ENCODE data around the gene LMO7.
"Not testable (repeated sequence)": the region's sequence is repeated elsewhere in the genome, so short reads cannot be mapped to it uniquely, and the experiment has no call there.

The LMO7 gene

DNA sequence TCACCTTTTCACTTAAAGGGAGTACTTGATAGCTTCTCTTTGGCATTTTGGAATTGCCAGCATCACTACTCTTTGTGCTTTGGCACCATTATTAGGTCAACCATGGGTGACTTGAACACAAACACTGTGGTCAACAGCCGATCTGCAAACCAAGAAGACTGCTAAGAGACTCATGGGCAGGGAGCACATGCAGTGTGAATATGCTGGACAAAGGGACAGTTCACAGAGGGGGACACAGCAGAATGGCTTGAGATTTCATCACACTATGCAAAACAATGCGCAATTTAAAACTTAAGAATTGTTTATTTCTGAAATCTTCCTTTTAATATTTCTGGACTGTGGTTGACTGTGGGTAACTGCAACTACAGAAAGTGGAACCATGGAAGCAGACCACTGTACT is 64.4 kb downstream of the LMO7 start:
- DNase-seq: no peak

DNA sequence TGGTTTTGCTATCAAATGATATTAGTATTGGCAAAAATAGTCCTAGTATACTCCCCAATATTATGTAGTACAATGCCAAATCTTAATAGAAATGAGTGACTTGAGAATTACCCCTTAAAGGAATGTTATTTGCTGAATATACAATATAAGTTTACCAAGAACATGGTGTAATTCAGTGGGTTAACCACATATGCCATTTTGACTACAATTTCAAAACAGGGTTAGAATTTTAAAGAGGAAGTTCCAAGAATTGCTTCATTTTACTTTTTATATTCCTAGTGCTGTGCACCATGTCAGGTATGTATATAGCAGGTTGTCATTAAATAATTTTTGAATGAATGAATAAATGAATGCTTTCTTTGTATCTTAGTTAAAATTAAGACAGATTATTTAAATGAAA is 66.3 kb downstream of the LMO7 start:
- peak; percentile 64 for DNase-seq

DNA sequence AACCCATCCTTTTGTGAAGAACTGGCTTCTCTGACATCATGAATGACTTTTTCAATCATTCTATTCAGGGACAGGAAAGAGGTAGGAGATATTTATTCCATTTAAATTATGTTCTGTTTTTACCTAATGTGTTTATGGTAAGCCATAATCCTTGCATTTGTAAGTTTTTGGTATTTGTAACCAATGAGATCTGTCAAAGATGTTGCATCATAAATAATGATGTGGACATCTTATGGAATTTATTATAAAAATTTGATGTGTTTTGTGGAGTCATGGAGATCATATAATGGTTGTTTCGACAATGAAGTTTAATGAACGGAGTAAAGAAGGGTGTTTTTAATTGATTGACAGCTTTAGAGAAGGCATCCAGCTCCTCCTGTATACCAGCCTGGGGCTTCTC is 67.6 kb downstream of the LMO7 start:
- no peak for DNase-seq

DNA sequence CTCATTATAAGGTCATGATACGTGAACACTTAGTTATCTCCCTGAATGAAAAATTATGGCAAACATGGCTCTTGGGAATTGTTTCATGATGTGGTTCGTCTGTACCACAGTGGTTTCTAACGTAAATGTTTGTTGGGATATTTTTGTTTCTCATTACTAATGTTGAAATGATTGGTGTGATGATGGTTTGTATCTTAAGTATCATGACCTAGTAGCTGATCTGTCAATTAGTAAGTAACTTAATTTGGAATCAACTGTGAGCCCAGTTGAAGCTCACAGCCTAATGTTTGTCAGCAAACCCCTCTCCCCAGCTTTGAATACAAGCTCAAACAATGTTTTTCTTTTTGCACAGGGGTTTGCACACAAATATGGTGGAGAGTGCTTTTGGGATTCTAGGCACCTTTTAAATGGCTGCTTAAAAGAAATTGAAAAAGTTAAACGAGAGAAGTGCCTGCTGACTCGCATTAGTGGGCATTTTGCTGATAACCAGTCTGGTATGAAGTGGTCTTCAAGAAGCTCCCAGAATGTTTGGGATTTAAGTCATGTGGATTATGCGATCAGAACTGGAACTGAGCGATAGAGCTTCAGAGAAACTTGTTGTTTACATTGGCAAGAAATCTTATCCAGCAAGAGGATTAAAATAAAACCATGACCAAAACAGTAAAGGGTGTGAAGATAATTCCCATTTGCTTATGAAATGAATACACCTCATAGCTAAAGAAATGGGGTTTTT is 68.2 kb downstream of the LMO7 start:
- no peak for DNase-seq

DNA sequence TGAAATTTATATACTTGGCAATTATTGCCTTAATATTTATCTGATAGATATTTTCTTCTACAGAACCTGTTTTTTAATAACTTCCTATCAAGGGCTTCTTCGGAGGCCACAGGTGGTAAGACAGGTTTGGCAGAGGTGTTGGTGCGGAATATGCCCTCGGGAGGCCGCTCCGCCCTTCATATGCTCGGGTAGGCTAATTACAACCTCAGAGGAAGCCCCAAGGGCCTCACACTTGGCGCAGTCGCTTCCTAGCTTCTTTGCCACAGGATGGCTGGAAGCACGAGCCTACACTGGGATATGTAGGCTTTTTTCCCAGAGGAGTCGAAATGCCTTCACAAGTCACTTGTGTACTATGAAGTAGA is 68.8 kb downstream of the LMO7 start:
- DNase-seq: no peak

DNA sequence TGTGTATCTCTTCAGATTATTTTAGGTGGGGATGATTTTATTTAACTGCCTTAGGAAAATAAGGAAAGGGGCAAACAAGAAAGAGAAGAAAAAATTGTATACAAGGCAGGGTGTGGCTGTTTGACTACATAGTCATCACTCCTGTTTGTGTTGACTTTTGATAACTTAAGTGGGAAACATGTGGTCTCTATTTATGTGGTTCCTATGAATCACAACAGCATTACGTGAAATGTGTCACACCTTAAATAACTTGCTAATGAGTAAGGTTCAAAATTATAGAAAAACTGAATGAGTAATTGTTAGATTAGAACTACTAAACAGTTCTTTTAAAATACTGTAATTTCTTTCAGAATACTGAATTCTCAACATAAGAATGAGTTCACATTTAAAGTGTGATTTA is 69.3 kb downstream of the LMO7 start:
- DNase-seq: no peak

DNA sequence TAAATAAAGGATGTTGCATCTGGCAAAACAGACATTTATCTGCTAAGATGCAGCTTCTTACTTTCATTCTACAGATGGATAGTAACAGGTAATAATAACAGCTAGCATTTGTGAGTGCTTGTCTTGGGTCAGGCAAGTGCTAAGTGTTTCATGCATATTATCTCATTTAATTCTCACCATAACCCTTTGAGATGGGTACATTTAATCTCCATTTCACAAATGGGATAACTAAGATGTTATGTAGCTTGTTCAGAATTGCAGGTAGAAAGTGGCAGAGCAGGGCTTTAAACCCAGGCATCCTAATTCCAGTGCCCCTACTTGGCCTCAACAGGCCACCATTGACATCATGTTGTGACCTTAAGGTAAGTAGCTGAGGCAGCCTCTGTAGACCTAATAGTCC is 69.8 kb downstream of the LMO7 start:
- no peak for DNase-seq

DNA sequence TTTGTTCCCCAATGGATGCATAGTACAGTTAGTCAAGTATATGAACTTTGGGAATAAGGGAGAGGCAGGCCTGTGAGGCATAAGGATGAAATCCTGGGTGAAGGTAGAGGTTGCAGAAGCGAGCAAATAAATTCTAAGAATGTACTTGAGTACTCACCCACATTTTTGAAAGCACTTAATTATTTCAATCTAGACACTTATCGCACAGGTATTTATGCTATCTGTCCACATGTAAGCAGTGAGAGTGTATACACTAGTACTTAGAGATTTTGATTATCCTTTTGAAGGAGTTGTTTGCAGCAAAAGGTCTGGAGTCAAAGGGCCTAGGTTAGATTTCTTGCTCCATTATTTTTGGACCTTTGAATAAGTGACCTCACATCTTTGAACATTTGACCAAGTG is 77.7 kb downstream of the LMO7 start:
- DNase-seq: no peak

DNA sequence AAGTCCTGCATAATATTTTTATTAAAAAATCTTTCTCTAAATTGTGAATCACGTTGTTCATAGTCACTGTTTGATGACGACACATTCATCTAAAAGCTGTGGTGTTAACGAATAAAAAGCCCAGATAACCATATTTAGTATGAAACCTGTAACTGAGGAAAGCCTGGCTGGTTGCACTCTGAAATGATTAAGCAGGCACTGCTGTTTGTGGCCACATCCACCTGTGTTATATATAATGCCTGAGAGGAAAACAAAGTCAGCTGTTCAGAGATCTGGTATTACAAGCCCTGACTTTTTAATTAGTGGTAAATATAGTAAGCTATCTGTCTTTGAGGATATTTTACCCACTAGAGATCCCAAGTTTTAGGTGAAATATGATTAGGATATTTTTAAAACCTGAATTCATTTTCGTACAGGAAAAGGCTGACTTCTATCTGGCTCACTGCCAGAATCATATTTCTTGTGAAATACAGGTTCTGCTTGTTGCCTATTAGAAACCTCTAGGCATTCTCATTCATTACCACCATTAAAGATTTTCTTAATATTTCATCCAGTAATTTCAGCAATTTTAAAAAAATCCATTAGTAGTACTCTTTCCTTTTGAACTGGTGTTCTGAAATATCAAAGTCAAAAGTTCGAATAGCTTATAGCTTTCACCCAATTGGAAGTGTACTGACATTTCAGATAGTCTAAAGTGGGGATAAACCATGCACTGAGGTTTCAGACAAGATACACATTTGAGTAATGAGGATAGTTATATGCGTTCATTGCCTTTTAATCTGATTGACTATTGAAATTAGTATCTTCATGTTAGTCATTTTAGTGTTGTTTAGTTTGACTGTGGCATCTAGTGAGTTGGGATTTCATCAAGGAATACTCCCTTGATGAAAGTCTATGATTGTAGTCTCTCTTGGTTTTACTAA is 79.7 kb downstream of the LMO7 start:
- DNase-seq: no peak

DNA sequence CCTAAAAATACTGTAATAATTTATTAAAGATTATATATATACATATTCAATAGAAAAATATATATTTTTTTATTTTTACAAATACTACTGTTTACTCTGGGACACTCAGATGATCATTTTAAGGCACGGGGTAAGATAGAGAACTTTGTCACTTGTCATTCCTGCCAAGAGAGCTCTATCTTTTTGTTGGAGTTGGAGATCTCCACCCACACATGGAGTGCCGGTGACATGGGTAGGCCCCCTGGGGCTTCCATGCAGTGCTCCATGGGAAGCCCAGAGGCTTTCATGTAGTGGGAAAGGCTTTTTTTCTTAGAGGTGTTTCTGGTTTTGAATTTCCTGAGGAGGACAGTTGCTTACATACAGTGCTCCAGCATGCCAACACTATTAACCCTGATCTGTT is 81.4 kb downstream of the LMO7 start:
- no peak for DNase-seq

DNA sequence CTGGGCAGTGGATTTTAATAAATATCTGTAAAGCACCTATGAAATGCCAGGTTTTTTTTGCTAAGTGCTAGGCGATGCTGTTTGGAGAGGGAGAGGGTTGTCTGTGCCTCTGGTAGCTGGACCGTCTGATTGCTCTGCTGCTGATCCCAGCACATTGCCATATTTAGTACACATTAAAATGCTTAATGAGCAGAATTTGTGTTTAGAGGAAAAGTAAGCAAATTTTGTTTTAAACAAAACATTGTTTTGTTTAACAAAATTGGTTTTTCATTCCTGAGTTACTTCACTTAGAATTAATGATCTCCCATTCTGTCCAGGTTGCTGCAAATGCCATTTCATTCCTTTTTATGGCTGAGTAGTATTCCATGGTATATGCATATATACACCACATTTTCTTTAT is 85.2 kb downstream of the LMO7 start:
- no peak for DNase-seq

DNA sequence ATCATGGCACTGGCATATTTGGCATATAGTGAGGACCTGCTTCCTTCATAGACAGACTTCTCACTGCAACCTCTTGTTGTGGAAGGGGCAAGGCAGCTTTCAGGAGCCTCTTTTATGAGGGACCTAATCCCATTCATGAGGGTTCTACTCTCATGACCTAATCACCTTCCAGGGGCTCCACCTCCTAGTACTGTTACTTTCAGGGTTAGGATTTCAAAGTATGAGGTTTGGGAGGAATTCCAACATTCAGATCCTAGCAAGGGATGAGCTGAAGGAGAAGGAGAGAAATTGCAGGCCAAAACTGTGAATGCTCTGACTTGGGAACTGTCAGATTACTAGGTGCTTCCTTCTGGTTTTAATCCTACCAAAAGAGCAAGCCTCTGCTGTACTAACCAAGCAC is 87.8 kb downstream of the LMO7 start:
- DNase-seq: no peak

DNA sequence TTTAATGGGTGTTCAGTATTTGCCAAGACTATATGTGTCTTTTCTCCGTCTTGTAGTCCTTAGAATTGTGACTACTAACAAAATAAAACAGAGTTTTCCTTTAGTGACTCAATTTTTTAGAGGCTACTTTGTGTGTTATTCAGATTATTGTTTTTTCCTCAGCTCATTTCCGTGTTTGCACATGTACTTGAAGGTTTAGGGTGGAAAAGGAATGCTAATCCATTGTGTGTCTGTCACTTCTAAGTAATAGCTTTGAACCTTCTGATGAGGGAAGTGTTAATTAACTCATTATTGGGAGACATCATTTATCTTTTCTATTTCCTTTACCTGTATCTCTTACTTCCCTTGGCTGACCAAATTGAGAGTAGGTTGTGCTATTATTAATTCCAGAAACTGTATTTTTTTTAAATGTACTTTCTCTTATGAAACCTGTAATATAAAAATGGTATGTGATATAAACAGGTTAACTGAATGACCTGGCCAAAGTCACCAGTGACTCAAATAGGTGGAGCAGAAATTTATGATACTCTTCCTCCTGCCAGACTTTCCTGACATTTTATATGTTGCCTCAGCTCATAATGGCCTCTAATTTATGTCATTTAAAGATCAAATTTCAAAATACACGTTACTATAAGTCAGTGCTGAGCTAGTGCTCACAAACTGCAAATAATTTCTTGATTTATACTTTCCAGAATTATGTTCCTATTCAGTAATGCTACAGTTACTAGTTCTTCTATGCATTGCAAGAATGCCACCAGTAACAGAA is 88.8 kb downstream of the LMO7 start:
- DNase-seq: no peak

DNA sequence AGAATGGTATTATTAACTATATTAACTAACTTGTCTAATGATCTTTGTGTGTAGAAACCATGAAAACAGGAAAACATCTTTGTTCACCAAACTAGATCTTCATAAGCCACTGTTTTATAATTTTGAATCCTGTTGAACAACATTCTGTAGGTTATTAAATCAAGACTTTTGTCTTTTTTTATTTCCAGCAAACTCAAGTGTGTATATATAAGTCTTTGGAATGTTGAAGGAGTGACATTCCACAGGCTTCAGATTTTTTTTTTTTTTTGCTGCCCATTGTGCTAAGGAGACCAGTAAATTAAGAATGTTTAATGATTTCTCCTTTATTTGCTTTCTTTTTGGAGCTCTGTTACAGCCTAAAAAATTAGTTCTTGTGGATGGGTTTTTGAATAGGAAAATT is 89.6 kb downstream of the LMO7 start:
- no peak for DNase-seq

DNA sequence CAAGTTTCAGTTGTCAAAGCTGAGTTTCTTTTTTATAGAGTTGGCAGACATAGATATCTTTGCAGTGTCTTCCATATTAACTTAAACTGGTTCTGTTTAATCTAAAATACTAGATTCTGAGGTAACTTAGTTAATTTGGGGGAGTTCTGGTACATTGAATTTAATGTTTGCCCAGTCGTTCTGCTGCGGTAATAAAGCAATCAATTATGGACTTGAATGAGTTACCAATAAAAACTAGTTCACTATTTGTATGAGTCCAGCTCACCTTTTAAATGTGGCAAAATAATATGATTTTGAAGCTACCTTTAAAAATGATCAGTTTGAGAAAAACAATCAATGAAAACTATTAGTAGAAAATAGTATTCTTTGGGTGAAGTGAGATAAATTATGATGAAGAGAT is 90.2 kb downstream of the LMO7 start:
- DNase-seq: no peak

DNA sequence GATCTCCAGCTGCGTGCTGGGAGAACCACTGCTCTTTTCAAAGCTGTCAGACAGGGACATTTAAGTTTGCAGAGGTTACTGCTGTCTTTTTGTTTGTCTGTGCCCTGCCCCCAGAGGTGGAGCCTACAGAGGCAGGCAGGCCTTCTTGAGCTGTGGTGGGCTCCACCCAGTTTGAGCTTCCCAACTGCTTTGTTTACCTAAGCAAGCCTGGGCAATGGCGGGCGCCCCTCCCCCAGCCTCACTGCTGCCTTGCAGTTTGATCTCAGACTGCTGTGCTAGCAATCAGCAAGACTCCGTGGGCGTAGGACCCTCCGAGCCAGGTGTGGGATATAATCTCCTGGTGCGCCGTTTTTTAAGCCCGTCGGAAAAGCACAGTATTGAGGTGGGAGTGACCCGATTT is 97.0 kb downstream of the LMO7 start:
- DNase-seq: not testable (repeated sequence)

DNA sequence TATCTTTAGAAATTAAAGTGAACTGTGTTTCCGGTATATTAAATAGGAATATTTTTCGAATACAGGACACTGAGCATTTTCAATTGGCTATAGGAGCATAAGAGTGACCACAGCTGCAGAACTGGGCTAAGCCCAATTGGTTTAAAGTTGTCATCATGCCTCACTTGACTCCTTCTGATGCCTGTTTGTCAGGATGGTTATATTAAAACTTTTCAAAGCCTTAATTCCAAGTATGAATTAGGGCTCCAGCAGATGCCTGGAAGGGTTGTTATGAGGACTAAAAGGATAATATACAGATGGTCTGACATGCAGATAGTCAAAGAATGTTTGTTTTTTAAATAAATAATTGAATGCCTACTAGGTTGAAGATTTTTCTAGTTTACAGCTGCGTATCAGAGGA is 100.0 kb downstream of the LMO7 start:
- no peak for DNase-seq

DNA sequence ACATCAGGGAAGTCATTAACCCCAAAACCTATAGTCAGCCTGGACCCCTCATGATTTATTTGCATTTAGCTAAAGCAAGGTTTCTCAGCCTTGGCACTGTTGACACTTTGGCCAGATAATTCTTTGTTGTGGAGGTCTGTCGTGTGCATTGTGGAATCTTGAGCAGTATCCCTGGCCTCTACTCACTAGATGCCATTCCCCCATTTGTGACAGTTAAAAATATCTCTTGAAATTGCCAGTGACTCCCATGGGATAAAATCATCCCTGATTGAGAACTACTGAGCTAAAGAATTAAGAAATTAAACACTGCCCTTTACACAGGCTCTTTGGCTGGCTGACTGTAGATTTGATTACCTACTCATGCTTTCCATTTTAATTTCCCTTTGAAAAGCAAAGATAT is 102.7 kb downstream of the LMO7 start:
- no peak for DNase-seq

DNA sequence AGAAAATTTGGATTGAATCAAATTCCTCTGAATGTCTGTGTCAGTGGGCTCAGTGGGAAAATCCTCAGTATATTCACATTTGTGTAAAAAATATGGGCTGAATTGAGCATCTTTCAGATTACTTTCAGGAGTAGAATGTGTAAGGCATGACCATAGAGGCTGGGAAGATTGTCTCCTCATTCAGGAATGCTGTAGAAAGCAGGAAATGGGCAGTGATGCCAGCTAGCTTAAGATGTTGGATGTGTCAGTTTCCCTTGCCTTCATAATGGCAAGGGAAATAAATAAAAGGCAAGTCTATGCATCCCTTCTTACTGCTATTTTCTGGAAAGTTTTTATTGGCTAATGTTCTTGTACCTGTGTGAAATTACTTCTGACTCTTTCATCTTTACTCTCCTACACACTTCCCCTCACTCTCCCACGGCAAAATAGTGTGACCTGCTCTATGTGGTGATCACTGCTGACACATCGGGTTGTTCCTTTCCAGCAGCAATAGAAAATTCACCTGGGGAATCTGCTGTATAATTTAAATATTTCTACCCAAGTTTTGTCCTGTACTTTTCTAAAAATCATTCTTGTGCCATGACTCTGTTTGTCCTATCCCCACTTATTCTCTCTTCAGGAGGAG is 103.2 kb downstream of the LMO7 start:
- no peak for DNase-seq

DNA sequence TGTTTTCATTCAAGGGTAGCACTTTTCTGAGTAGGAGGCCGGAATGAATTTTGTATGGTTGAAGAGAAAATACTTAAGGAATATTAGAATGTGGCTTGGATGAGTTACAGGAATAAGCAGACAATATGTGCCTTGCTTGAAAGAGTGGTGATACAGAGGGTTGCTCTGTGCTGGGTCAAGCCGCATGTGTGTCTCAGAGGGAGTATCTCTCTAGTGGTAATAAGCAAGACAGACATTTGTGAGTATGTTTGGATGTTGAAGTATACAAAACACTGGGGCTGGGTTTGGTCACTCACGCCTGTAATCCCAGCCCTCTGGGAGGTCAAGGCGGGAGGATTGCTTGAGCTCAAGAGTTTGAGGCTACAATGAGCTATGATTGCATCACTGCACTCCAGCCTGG is 103.9 kb downstream of the LMO7 start:
- no peak for DNase-seq

DNA sequence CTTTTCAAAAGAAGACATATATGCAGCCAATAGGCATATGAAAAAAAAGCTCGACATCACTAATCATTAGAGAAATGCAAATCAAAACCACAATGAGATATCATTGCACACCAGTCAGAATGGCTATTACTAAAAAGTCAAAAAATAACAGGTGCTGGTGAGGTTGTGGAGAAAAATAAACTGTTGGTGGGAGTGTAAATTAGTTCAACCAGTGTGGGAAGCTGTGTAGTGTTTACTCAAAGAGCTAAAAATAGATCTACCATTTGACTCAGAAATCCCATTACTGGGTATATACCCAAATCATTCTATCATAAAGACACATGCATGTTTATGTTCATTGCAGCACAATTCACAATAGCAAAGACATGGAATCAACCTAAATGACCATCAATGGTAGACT is 106.9 kb downstream of the LMO7 start:
- DNase-seq: not testable (repeated sequence)

DNA sequence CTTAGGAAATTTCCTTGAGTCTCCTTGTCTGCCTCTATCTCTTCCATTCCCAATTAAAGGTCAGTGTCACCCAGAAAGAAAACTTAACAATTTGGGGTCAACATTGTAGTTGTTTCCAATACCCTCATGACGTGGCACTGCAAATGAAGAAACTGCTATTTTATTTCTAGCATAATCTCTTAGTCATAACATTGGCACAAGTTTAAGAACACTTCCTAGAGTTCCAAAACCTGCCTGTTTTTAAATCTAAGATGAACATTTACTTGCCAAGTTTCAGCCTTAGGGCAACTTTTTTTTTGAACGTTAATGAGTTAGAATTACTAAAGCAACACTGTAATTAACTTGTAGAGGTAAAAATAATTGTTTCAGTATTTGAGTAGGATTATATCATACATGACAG is 108.0 kb downstream of the LMO7 start:
- DNase-seq: no peak

DNA sequence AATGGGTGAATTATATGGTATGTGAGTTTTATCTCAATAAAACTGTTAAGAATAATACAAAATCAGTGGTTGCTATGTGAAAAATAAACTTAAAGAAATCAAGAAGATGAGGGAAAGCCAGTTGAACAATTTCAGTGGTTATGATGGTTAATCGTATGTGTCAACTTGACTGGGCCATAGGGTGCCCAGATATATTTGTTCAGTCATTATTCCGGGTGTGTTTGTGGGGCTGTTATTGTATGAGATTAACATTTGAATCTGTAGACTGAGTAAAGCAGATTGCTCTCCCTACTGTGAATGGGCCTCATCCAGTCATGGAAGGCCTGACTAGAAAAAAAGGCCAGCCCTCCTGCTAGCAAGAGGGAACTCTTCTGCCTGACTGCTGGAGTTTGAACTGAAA is 109.3 kb downstream of the LMO7 start:
- DNase-seq: no peak
